Activated naive CD8-positive, alpha-beta T cell treated with anti-CD3 and anti-CD28 coated beads, Interleukin-2, amount 50 U/mL, for 24 hours (primary cell): Measurements from ENCODE around the gene ERN1.

Experiments used
- ATAC-seq: fragments of 150-1000 bp; cut with Tn5 transposase; one replicate; pipeline ENCODE4 v1.10.0; 2021
- DNase-seq: peaks from one replicate; pipeline ENCODE4 v3.0.0; 2021
- H3K27ac Mint-ChIP-seq: one replicate; pipeline ENCODE4 v1.8.0; 2021; ENCODE audit warnings: mild to moderate bottlenecking, mixed read lengths
- H3K27me3 Mint-ChIP-seq: one replicate; pipeline ENCODE4 v1.8.0; 2021; ENCODE audit warnings: mixed read lengths
- H3K36me3 Mint-ChIP-seq: one replicate; pipeline ENCODE4 v1.8.0; 2021; ENCODE audit warnings: low read depth, mixed read lengths
- H3K4me1 Mint-ChIP-seq: one replicate; pipeline ENCODE4 v1.8.0; 2021; ENCODE audit warnings: mixed read lengths
- H3K4me3 Mint-ChIP-seq: one replicate; pipeline ENCODE4 v1.8.0; 2021; ENCODE audit warnings: mild to moderate bottlenecking, moderate library complexity, mixed read lengths
- H3K9me3 Mint-ChIP-seq: one replicate; pipeline ENCODE4 v1.8.0; 2021; ENCODE audit warnings: mixed read lengths

The ERN1 gene

GRCh38 chr17:64164596-64165285 is 34.8 kb upstream of the ERN1 start:
- H3K9me3 Mint-ChIP-seq, result no peaks in the 10 kb centered on the region
- no peak overlapping the region for H3K4me3 Mint-ChIP-seq
- ATAC-seq (no peak), DNase-seq (no peak)
- no peaks in the 10 kb centered on the region for H3K27me3 Mint-ChIP-seq
- no peaks in the 10 kb centered on the region for H3K4me1 Mint-ChIP-seq
- H3K36me3 Mint-ChIP-seq, result peaks cover 15% of the 10 kb centered on the region
- no peak overlapping the region for H3K27ac Mint-ChIP-seq

- Mint-ChIP-seq H3K27me3 (no peaks in the 10 kb centered on the region), H3K36me3 (peaks cover 17% of the 10 kb centered on the region), H3K4me3 (no peak overlapping the region), H3K9me3 (no peaks in the 10 kb centered on the region), H3K4me1 (no peaks in the 10 kb centered on the region), H3K27ac (no peak overlapping the region)
- no peak for ATAC-seq
- no peak for DNase-seq
Measured at GRCh38 chr17:64163468-64163867, 33.5 kb upstream of the ERN1 start.

- Mint-ChIP-seq H3K27me3 (no peaks in the 10 kb centered on the region), H3K9me3 (no peaks in the 10 kb centered on the region), H3K27ac (no peak overlapping the region), H3K4me1 (no peaks in the 10 kb centered on the region), H3K36me3 (peaks cover 14% of the 10 kb centered on the region), H3K4me3 (no peak overlapping the region)
- DNase-seq (no peak), ATAC-seq (no peak)
Measured at GRCh38 chr17:64162554-64162953, 32.6 kb upstream of the ERN1 start.

GRCh38 chr17:64161380-64162176 is 31.6 kb upstream of the ERN1 start:
- Mint-ChIP-seq H3K27ac (no peak overlapping the region), H3K9me3 (no peaks in the 10 kb centered on the region), H3K4me1 (no peaks in the 10 kb centered on the region), H3K27me3 (no peaks in the 10 kb centered on the region), H3K4me3 (no peak overlapping the region), H3K36me3 (peaks cover 10% of the 10 kb centered on the region)
- ATAC-seq, result no peak
- no peak for DNase-seq

GRCh38 chr17:64160378-64160777 is 30.4 kb upstream of the ERN1 start:
- Mint-ChIP-seq H3K4me1 (no peaks in the 10 kb centered on the region), H3K9me3 (no peaks in the 10 kb centered on the region), H3K27ac (no peak overlapping the region), H3K27me3 (no peaks in the 10 kb centered on the region), H3K36me3 (peaks cover 6% of the 10 kb centered on the region), H3K4me3 (no peak overlapping the region)
- DNase-seq (no peak), ATAC-seq (no peak)

- Mint-ChIP-seq H3K36me3 (peaks cover 6% of the 10 kb centered on the region), H3K4me1 (no peaks in the 10 kb centered on the region)
Measured at GRCh38 chr17:64158831-64159590, 29.1 kb upstream of the ERN1 start.

GRCh38 chr17:64158406-64158805 is 28.5 kb upstream of the ERN1 start:
- H3K4me1 Mint-ChIP-seq, result no peaks in the 10 kb centered on the region
- H3K4me3 Mint-ChIP-seq, result no peak overlapping the region

More at GRCh38 chr17:64158831-64159590, 29.1 kb upstream of the ERN1 start:
- ATAC-seq, result no peak
- no peaks in the 10 kb centered on the region for H3K27me3 Mint-ChIP-seq
- H3K9me3 Mint-ChIP-seq, result no peaks in the 10 kb centered on the region
- DNase-seq, result no peak
- no peak overlapping the region for H3K27ac Mint-ChIP-seq
- H3K4me3 Mint-ChIP-seq, result no peak overlapping the region

GRCh38 chr17:64157669-64158180 is 27.8 kb upstream of the ERN1 start:
- peaks cover 12% of the 10 kb centered on the region for H3K36me3 Mint-ChIP-seq
- no peak overlapping the region for H3K4me3 Mint-ChIP-seq
- H3K4me1 Mint-ChIP-seq, result no peaks in the 10 kb centered on the region
- no peaks in the 10 kb centered on the region for H3K27me3 Mint-ChIP-seq
- no peak for DNase-seq
- H3K9me3 Mint-ChIP-seq, result no peaks in the 10 kb centered on the region
- ATAC-seq, result no peak
- no peak overlapping the region for H3K27ac Mint-ChIP-seq

More at GRCh38 chr17:64158406-64158805, 28.5 kb upstream of the ERN1 start:
- no peak for DNase-seq
- peaks cover 6% of the 10 kb centered on the region for H3K36me3 Mint-ChIP-seq
- no peak overlapping the region for H3K27ac Mint-ChIP-seq
- no peak for ATAC-seq
- H3K27me3 Mint-ChIP-seq, result no peaks in the 10 kb centered on the region
- no peaks in the 10 kb centered on the region for H3K9me3 Mint-ChIP-seq

- Mint-ChIP-seq H3K27me3 (no peaks in the 10 kb centered on the region), H3K4me1 (no peaks in the 10 kb centered on the region), H3K9me3 (no peaks in the 10 kb centered on the region), H3K4me3 (no peak overlapping the region), H3K27ac (no peak overlapping the region), H3K36me3 (peaks cover 13% of the 10 kb centered on the region)
- DNase-seq (no peak), ATAC-seq (no peak)
Measured at GRCh38 chr17:64156670-64157069, 26.7 kb upstream of the ERN1 start.

- ATAC-seq (no peak), DNase-seq (no peak)
- no peak overlapping the region for H3K4me3 Mint-ChIP-seq
- no peaks in the 10 kb centered on the region for H3K9me3 Mint-ChIP-seq
- peaks cover 12% of the 10 kb centered on the region for H3K36me3 Mint-ChIP-seq
- H3K27me3 Mint-ChIP-seq, result no peaks in the 10 kb centered on the region
- H3K4me1 Mint-ChIP-seq, result no peaks in the 10 kb centered on the region
- H3K27ac Mint-ChIP-seq, result no peak overlapping the region
Measured at GRCh38 chr17:64155751-64156544, 26.0 kb upstream of the ERN1 start.

- H3K27me3 Mint-ChIP-seq, result no peaks in the 10 kb centered on the region
- H3K36me3 Mint-ChIP-seq, result peaks cover 12% of the 10 kb centered on the region
- no peak for DNase-seq
- no peak overlapping the region for H3K4me3 Mint-ChIP-seq
- no peaks in the 10 kb centered on the region for H3K4me1 Mint-ChIP-seq
- H3K9me3 Mint-ChIP-seq, result no peaks in the 10 kb centered on the region
- no peak for ATAC-seq
- no peak overlapping the region for H3K27ac Mint-ChIP-seq
Measured at GRCh38 chr17:64155129-64155528, 25.2 kb upstream of the ERN1 start.

GRCh38 chr17:64154717-64155116 is 24.8 kb upstream of the ERN1 start:
- Mint-ChIP-seq H3K4me1 (no peaks in the 10 kb centered on the region), H3K36me3 (peaks cover 12% of the 10 kb centered on the region), H3K27me3 (no peaks in the 10 kb centered on the region), H3K9me3 (no peaks in the 10 kb centered on the region), H3K27ac (no peak overlapping the region), H3K4me3 (no peak overlapping the region)
- DNase-seq (no peak), ATAC-seq (no peak)

GRCh38 chr17:64154313-64154695 is 24.4 kb upstream of the ERN1 start:
- no peaks in the 10 kb centered on the region for H3K27me3 Mint-ChIP-seq
- no peaks in the 10 kb centered on the region for H3K9me3 Mint-ChIP-seq
- H3K4me3 Mint-ChIP-seq, result no peak overlapping the region
- H3K36me3 Mint-ChIP-seq, result peaks cover 12% of the 10 kb centered on the region
- ATAC-seq, result no peak
- no peak overlapping the region for H3K27ac Mint-ChIP-seq
- no peak for DNase-seq
- no peaks in the 10 kb centered on the region for H3K4me1 Mint-ChIP-seq
